ENCODE measurements around the gene URB2.

- TF ChIP-seq CTCF (IDR thresholded peaks at IDR 0.05) (peak in 1 of 6 experiments; percentile 6), POLR2A (IDR thresholded peaks at IDR 0.05) (no peak)
Measured at GRCh38 chr1:229578168-229579058, 47.6 kb upstream of the URB2 start.
